ENCODE data around the gene CTR9. TPM values are rescaled to one million over a fixed set of nuclear protein-coding genes. Genes with fewer than 3 reads are reported as not detected.

Gene CTR9
- 34.4 and 38.6 TPM in 2 replicates for total RNA-seq
- long read RNA-seq, full-length matches to known transcripts, result 4 of 409 reads
- long read RNA-seq, partial matches to known transcripts, result 375 of 409 reads
- long read RNA-seq, other reads (novel, unspliced or antisense), result 30 of 409 reads

DNA sequence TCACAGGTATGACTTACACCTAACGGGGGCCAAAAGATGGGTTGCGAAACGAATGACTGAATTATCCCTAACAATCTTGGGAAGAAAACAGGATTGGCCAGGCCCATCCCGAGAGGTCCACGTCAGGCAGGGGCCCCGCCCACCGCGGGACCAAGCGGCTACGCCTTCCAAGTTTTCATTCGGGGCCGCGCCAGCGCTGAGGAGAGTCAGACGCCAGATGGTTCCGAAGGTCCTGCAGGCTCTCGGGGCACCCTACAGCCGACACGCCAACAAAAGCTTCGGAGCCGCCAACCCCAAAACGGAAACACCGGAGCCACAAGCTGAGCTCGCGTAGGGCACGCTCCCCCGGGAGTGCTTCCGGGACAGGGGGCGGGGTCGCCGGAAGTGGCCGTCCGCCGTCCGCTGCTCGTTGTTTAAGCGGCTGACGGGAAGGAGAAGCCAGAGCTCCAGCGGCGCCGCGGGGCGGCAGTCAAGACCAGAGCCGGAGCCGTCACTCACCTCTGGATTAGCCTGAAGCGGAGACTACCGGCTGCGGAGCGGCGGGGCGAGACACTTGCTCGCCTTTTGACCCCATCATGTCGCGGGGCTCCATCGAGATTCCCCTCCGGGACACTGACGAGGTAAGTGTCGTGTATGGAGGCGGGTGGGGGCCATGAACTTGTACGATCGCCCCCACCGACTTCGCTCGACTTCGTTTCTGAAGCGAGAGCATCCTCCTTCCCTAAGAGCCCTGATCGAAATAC, at the start of gene CTR9:
Gene CTR9, plus strand, starts transcription at position 409 of the 743 bp plus-strand sequence. Its CDS starts 167 bp downstream, at position 576.
- Mint-ChIP-seq H3K36me3 (ENCODE audit: insufficient read depth) (peaks cover 8% of the 10 kb centered on the region), H3K4me3 (ENCODE audit: low read depth) (peak within 1 kb of the TSS; percentile 91), H3K9me3 (ENCODE audit: low read depth) (no peaks in the 10 kb centered on the region), H3K27ac (peak within 1 kb of the TSS; percentile 96), H3K27me3 (peaks cover 3% of the 10 kb centered on the region), H3K4me1 (ENCODE audit: low read depth) (peaks cover 6% of the 10 kb centered on the region)
- DNase-seq (ENCODE audit: low spot score, unreplicated experiment), result peak; percentile 83
- TF ChIP-seq CTCF (IDR thresholded peaks at IDR 0.05; ENCODE audit: unreplicated experiment), result peak; percentile 34

DNA sequence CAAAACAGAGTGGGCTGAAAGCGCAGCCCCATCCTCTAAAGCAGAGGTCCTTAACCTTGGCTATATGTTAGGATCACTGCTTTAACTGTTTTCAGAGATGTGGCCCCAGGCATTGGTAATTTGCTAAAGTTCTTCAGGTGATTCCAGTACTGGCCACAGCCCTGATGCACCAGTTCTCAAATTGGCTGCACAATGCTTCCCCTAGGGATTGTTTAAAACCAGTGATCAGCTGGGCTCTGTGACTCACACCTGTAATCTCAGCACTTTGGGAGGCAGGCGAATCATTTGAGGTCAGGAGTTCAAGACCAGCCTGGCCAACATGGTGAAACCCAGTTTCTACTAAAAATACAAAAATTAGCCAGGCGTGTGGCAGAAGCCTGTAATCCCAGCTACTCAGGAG, 49.1 kb upstream of the CTR9 start:
- TF ChIP-seq CTCF (IDR thresholded peaks at IDR 0.05; ENCODE audit: unreplicated experiment), result no peak
- no peak overlapping the region for H3K4me3 Mint-ChIP-seq (ENCODE audit: low read depth)
- no peak overlapping the region for H3K27ac Mint-ChIP-seq
- no peaks in the 10 kb centered on the region for H3K27me3 Mint-ChIP-seq
- H3K4me1 Mint-ChIP-seq (ENCODE audit: low read depth), result no peaks in the 10 kb centered on the region
- H3K36me3 Mint-ChIP-seq (ENCODE audit: insufficient read depth), result peaks cover 6% of the 10 kb centered on the region
- no peak for DNase-seq (ENCODE audit: low spot score, unreplicated experiment)
- H3K9me3 Mint-ChIP-seq (ENCODE audit: low read depth), result peaks cover 5% of the 10 kb centered on the region

GRCh38 chr11:10708131-10708530, 42.9 kb upstream of the CTR9 start:
- Mint-ChIP-seq H3K27me3 (no peaks in the 10 kb centered on the region), H3K36me3 (ENCODE audit: insufficient read depth) (no peaks in the 10 kb centered on the region), H3K4me3 (ENCODE audit: low read depth) (no peak overlapping the region), H3K4me1 (ENCODE audit: low read depth) (no peaks in the 10 kb centered on the region), H3K27ac (no peak overlapping the region), H3K9me3 (ENCODE audit: low read depth) (no peaks in the 10 kb centered on the region)
- DNase-seq (ENCODE audit: low spot score, unreplicated experiment), result no peak
- no peak for TF ChIP-seq CTCF (IDR thresholded peaks at IDR 0.05; ENCODE audit: unreplicated experiment)

DNA sequence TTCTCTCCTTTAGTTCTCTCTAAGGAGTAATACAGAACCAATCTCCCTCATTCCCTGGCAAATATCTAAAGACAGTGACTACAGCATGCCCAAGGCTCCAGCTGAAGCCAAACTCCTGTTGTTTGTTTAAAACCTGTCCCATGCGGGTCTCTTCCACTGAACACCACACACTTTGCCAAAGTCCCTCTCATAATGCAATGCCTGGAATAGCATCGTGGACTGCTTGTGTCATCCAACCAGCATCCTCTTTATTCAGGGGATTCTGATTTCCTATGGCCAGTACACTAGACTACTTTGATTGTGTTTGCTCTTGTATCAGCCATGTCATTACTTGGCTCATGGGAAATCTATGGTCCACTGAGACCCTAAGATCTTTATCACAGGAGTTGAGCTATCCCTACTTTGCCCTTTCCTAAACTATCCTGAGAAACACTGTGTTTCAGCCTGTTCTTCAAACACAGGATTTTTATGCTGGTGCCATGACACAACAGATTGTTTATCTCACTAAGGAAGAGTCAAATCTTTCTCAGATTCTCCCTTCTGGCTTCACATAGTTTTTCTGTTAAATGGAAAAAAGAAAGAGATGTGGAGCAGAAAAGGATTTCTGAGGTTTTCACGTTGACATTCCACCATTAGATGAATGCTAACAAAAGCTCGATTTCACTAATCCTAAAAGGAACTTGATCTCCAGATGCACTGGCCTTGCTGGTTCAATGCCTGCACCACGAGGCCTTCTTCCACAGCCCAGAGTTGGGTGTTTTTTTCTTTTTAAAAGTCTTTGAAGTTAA, 41.6 kb upstream of the CTR9 start:
- Mint-ChIP-seq H3K9me3 (ENCODE audit: low read depth) (no peaks in the 10 kb centered on the region), H3K4me3 (ENCODE audit: low read depth) (no peak overlapping the region), H3K4me1 (ENCODE audit: low read depth) (no peaks in the 10 kb centered on the region), H3K27ac (no peak overlapping the region), H3K27me3 (no peaks in the 10 kb centered on the region), H3K36me3 (ENCODE audit: insufficient read depth) (no peaks in the 10 kb centered on the region)
- no peak for DNase-seq (ENCODE audit: low spot score, unreplicated experiment)
- TF ChIP-seq CTCF (IDR thresholded peaks at IDR 0.05; ENCODE audit: unreplicated experiment), result no peak

- DNase-seq (ENCODE audit: low spot score, unreplicated experiment), result no peak
- H3K4me3 Mint-ChIP-seq (ENCODE audit: low read depth), result no peak overlapping the region
- no peak overlapping the region for H3K27ac Mint-ChIP-seq
- no peaks in the 10 kb centered on the region for H3K36me3 Mint-ChIP-seq (ENCODE audit: insufficient read depth)
- no peaks in the 10 kb centered on the region for H3K4me1 Mint-ChIP-seq (ENCODE audit: low read depth)
- H3K9me3 Mint-ChIP-seq (ENCODE audit: low read depth), result no peaks in the 10 kb centered on the region
- no peaks in the 10 kb centered on the region for H3K27me3 Mint-ChIP-seq
- TF ChIP-seq CTCF (IDR thresholded peaks at IDR 0.05; ENCODE audit: unreplicated experiment), result no peak
Observed at GRCh38 chr11:10715571-10715970, 35.5 kb upstream of the CTR9 start.

Measured in progenitor cell of endocrine pancreas (in vitro differentiated cells).